ENCODE data around the gene FRMD4B.

- TF ChIP-seq GATA2 (IDR thresholded peaks at IDR 0.05; ENCODE audit: low read depth, low read length): no peak
- TF ChIP-seq GATA3 (IDR thresholded peaks at IDR 0.05; ENCODE audit: low read depth, low read length): no peak
Observed at GRCh38 chr3:69339760-69340159, 46.1 kb downstream of the FRMD4B start.
